Heart left ventricle (tissue), 16 donors: ENCODE results near the gene NFE2L3. TPM values are rescaled to one million over a fixed set of nuclear protein-coding genes. Genes with fewer than 3 reads are reported as not detected.
"Not testable (repeated sequence)": the region's sequence is repeated elsewhere in the genome, so short reads cannot be mapped to it uniquely, and the experiment has no call there.

Experiments
- ATAC-seq, 4 donors: fragments of 200-7000 bp; cut with Tn5 transposase; one replicate each; pipeline ENCODE4 v1.9.1; 2020 to 2022; ENCODE audit warnings: moderate library complexity in 4 of 4, mild to moderate bottlenecking in 3 of 4, moderate number of reproducible peaks in 1 of 4
- DNase-seq, 5 donors: peaks; one replicate each; pipeline ENCODE4 v3.0.0-alpha.2; 2020
- H3K27ac ChIP-seq, 12 donors: fragments of 200-600 bp; sonication (generic) in 4 of 12; one replicate each; pipeline versions ENCODE4 v1.5.0 to v1.8.0; 2016 to 2022; ENCODE audit warnings: mild to moderate bottlenecking in 2 of 12
- H3K27me3 ChIP-seq, 9 donors: fragments of 200-600 bp; sonication (generic) in 2 of 9; one replicate each; pipeline versions ENCODE4 v1.5.1 to v1.8.0; 2016 to 2022; ENCODE audit warnings: mild to moderate bottlenecking in 3 of 9
- H3K36me3 ChIP-seq, 9 donors: fragments of 200-600 bp; sonication (generic) in 2 of 9; one replicate each; pipeline versions ENCODE4 v1.5.0 to v1.8.0; 2018 to 2022; ENCODE audit warnings: mild to moderate bottlenecking in 2 of 9
- H3K4me1 ChIP-seq, 12 donors: fragments of 200-600 bp; sonication (generic) in 4 of 12; one replicate each; pipeline versions ENCODE4 v1.5.0 to v1.8.0; 2016 to 2022; ENCODE audit warnings: mild to moderate bottlenecking in 3 of 12
- H3K4me3 ChIP-seq, 12 donors: fragments of 200-600 bp; sonication (generic) in 4 of 12; one replicate each; pipeline versions ENCODE4 v1.5.0 to v1.8.0; 2017 to 2022; ENCODE audit warnings: mild to moderate bottlenecking in 9 of 12, moderate library complexity in 4 of 12
- H3K9me3 ChIP-seq, 12 donors: fragments of 200-600 bp; sonication (generic) in 4 of 12; one replicate each; pipeline versions ENCODE4 v1.5.0 to v1.8.0; 2016 to 2022; ENCODE audit warnings: mild to moderate bottlenecking in 1 of 12
- POLR2A ChIP-seq, 2 donors: fragments of 450-650 bp; IDR thresholded peaks; one replicate each; pipeline ENCODE4 v1.6.1; 2017; ENCODE audit warnings: antibody characterized with exemption in 2 of 2, mild to moderate bottlenecking in 2 of 2, moderate library complexity in 2 of 2
- WGBS, 4 donors: extraction: QIAGEN DNeasy Blood & Tissue Kit in 2 of 4; methylation state at CpG; one replicate each; pipeline versions ENCODE4 v1.1.5 to v1.1.7; 2013 to 2018; 5-methylcytosine and 5-hydroxymethylcytosine counted together
- intact Hi-C, 10 donors: fragments of 100-400 bp; cut with DNase I; formaldehyde crosslinking; loops; one replicate each; pipeline versions ENCODE4 v1.11.1 to v1.14.2; 2022
- polyA plus RNA-seq, 2 donors: library from polyadenylated mRNA; stranded (reverse); fragments of 200-250 nt; gene quantifications; one replicate each; pipeline ENCODE4 v1.2.3, GENCODE V29; 2013
- total RNA-seq, 9 donors: library from RNA; depleted of rRNA in 2 of 9; stranded (reverse); fragments of >200 nt in 2 of 9; fragmentation: NEBNext Ultra II Directional in 3 of 9; extraction: Animal tissue kit (Norgen Biotek cat#: 25700) in 3 of 9; gene quantifications; one replicate each; pipeline versions ENCODE4 v1.1.0 to v1.2.4, GENCODE V29; 2016 to 2023
- TF ChIP-seq, protein P1 (sequence below), 12 donors: fragments of 200-600 bp; sonication (generic) in 4 of 12; IDR thresholded peaks; one replicate each; pipeline versions ENCODE4 v1.5.0 to v1.8.0; 2018 to 2022; ENCODE audit warnings: antibody characterized with exemption in 12 of 12, mild to moderate bottlenecking in 5 of 12
- donor health status: ischemic (EF 13 %, LVEDD 7.1; RV severe dilation, severe dysfunction).
- donor health status: healthy with polysubstance abuse.
- donor health status: DM: no; HTN: yes; CAD: no.
- donor health status: DM: no; HTN: no; CAD: no.
- donor health status: ischemic (EF 25% LVEDD 6.9; RV normal size, moderate dysfunction).
- donor health status: ischemic (EF 25% LVEDD 5.7; RV mildly dilated, moderate dysfunction).
- donor health status: healthy.
- donor health status: DM: yes; HTN: yes; CAD: no.
- donor health status: ischemic (EF 35%, LVEDD 5.7; RV mildly dilated, moderate dysfunction).
- donor health status: nonischemic (EF 11% LVEDD 7.7; RV severe dilation, severe dysfunction).
- donor health status: DM: yes; HTN: yes; CAD: no.
- donor health status: PGD.
- donor health status: ischemic (EF 29% LVEDD 5.4; RV normal size, mild dysfunction).
- donor health status: nonischemic (EF 23%, LVEDD 6.1; RV moderate dilation, normal function).

NFE2L3 gene
- total and polyA plus RNA-seq, 11 donors: 0.75 to 5.6 (median 1.8) TPM

- peak overlapping the region in 11 of 12 donors; percentile 38 to 76 (median 57) for H3K4me3 ChIP-seq
- H3K4me1 ChIP-seq: peaks cover 0 to 38% (median 0%) of the 10 kb centered on the region in 12 donors
- TF ChIP-seq, protein P1, sequence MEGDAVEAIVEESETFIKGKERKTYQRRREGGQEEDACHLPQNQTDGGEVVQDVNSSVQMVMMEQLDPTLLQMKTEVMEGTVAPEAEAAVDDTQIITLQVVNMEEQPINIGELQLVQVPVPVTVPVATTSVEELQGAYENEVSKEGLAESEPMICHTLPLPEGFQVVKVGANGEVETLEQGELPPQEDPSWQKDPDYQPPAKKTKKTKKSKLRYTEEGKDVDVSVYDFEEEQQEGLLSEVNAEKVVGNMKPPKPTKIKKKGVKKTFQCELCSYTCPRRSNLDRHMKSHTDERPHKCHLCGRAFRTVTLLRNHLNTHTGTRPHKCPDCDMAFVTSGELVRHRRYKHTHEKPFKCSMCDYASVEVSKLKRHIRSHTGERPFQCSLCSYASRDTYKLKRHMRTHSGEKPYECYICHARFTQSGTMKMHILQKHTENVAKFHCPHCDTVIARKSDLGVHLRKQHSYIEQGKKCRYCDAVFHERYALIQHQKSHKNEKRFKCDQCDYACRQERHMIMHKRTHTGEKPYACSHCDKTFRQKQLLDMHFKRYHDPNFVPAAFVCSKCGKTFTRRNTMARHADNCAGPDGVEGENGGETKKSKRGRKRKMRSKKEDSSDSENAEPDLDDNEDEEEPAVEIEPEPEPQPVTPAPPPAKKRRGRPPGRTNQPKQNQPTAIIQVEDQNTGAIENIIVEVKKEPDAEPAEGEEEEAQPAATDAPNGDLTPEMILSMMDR (IDR thresholded peaks at IDR 0.05): no peak
- no peak for TF ChIP-seq POLR2A (IDR thresholded peaks at IDR 0.05)
- no peak for DNase-seq
- ATAC-seq: no peak
- H3K36me3 ChIP-seq: no peaks in the 10 kb centered on the region
- peak overlapping the region in 1 of 12 donors; percentile 47 for H3K27ac ChIP-seq
- no peaks in the 10 kb centered on the region for H3K9me3 ChIP-seq
- peaks cover 0 to 32% (median 19%) of the 10 kb centered on the region in 9 donors for H3K27me3 ChIP-seq
- intact Hi-C loops: no loop called here
- WGBS, 4 donors: 63 to 74% (median 71%) methylated on average over 10 of the region's 10 CpGs
Observed at GRCh38 chr7:26151650-26151952, 397 bp upstream of the NFE2L3 start.

GRCh38 chr7:26152782-26153240 is 813 bp downstream of the NFE2L3 start:
- peak overlapping the region; percentile 38 to 76 (median 57) for H3K4me3 ChIP-seq
- peaks cover 0 to 32% (median 19%) of the 10 kb centered on the region in 9 donors for H3K27me3 ChIP-seq
- intact Hi-C loops: loop anchor here in 1 of 10 donors (2.0 kb wide), 1 partner anchor 46 kb away; no protein-coding TSS in a partner anchor
- H3K4me1 ChIP-seq: peaks cover 0 to 45% (median 0%) of the 10 kb centered on the region in 12 donors
- peak overlapping the region in 1 of 12 donors; percentile 60 for H3K27ac ChIP-seq
- not testable (repeated sequence) for H3K36me3 ChIP-seq, DNase-seq, H3K9me3 ChIP-seq
- WGBS, 4 donors: 1 to 18% (median 10%) methylated on average over 5 to 54 of the region's 54 CpGs
- peak in 2 of 4 donors; percentile 7 to 19 for ATAC-seq

GRCh38 chr7:26153241-26153822 is 1.3 kb downstream of the NFE2L3 start:
- Histone ChIP-seq H3K4me1 (peaks cover 0 to 45% (median 0%) of the 10 kb centered on the region in 12 donors), H3K4me3 (peak overlapping the region; percentile 38 to 76 (median 57)), H3K27ac (peak overlapping the region in 2 of 12 donors; percentile 32 to 60), H3K9me3 (no peaks in the 10 kb centered on the region), H3K36me3 (no peaks in the 10 kb centered on the region), H3K27me3 (peaks cover 0 to 32% (median 19%) of the 10 kb centered on the region in 9 donors)
- intact Hi-C loops: loop anchor here in 1 of 10 donors (2.0 kb wide), 1 partner anchor 45 kb away; no protein-coding TSS in a partner anchor
- ATAC-seq: no peak
- DNase-seq: no peak
- 20 to 32% (median 24%) methylated on average over 17 to 18 of the region's 18 CpGs for WGBS, 4 donors
- TF ChIP-seq, protein P1 (IDR thresholded peaks at IDR 0.05): no peak
- no peak for TF ChIP-seq POLR2A (IDR thresholded peaks at IDR 0.05)

DNA sequence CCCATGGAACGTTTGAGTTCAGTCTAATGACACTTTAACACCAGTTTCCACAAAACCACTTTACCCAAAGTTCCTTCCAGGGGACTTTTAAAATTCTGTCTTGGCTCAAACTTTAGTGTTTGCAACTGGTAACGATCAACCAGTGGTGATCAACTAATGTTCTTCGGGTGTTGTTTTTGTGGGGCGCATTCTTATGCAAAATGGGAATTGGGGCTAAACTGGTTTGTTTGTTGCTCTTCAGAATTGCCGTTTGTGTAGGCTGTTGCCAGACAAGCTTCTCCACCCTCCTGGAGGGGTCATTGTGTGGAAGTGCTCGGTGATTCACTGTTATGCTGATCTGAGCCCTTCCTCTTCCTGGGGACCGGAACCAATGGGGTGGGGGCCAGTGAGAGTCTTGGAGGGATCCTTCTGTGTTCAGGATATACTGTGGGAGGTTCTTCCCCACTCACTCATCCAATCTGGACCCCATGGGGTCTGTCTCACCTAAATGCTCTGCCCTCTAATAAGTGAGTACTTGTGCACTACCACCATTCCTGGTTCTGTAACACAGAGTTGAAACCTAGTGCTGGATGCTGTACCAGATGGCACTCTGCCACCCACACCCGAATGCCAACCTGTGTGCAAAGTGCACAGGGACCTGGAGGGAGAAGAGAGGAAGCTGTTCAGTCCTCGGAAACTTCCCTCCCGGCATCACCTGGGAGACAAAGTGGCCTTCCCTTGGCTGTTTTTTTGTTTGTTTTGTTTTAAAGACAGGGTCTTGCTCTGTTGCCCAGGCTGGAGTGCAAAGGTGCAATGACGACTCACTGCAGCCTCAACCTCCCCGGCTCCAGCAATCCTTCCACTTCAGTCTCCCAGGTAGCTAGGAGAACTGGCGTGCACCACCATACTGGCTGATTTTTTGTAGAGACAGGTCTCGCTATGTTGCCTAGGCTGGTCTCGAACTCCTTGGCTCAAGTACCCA is 2.1 kb downstream of the NFE2L3 start:
- Histone ChIP-seq H3K4me3 (peak overlapping the region in 5 of 12 donors; percentile 48 to 70 (median 61)), H3K27me3 (peaks cover 0 to 32% (median 19%) of the 10 kb centered on the region in 9 donors), H3K9me3 (no peaks in the 10 kb centered on the region), H3K4me1 (peaks cover 0 to 45% (median 0%) of the 10 kb centered on the region in 12 donors), H3K36me3 (no peaks in the 10 kb centered on the region), H3K27ac (peak overlapping the region in 2 of 12 donors; percentile 32 to 60)
- ATAC-seq (peak in 3 of 4 donors; percentile 68 to 88 (median 68)), DNase-seq (peak in 4 of 5 donors; percentile 23 to 46 (median 34))
- intact Hi-C loops: loop anchor here in 1 of 10 donors (2.0 kb wide), 1 partner anchor 45 kb away; no protein-coding TSS in a partner anchor
- 61 to 68% (median 67%) methylated on average over 15 of the region's 15 CpGs for WGBS, 4 donors
- TF ChIP-seq, protein P1 (IDR thresholded peaks at IDR 0.05): no peak
- TF ChIP-seq POLR2A (IDR thresholded peaks at IDR 0.05): peak in 1 of 2 donors; percentile 21
